AG09309 (cell line): Measurements from ENCODE around the gene FCSK.

Source experiments
- DNase-seq: peaks from one replicate; pipeline ENCODE4 v3.0.0-alpha.2; 2010; ENCODE audit warnings: low read depth
- H3K4me3 ChIP-seq: 2 replicates; pipeline ENCODE4 v1.5.1; 2011; ENCODE audit warnings: mild to moderate bottlenecking, low read depth, low read length, moderate library complexity; ENCODE audit not compliant: control insufficient read depth
- TF ChIP-seq, protein P1 (sequence below): IDR thresholded peaks from 2 replicates; pipeline ENCODE4 v1.5.1; 2011; ENCODE audit warnings: mild to moderate bottlenecking, low read depth, low read length, inconsistent platforms; ENCODE audit not compliant: insufficient read depth, control insufficient read depth; ENCODE audit errors: missing control alignments

The FCSK gene

GRCh38 chr16:70438585-70438968 lies 15.8 kb upstream of the FCSK start:
- DNase-seq = no peak
- H3K4me3 ChIP-seq = peak overlapping the region; percentile 95
- TF ChIP-seq, protein P1, sequence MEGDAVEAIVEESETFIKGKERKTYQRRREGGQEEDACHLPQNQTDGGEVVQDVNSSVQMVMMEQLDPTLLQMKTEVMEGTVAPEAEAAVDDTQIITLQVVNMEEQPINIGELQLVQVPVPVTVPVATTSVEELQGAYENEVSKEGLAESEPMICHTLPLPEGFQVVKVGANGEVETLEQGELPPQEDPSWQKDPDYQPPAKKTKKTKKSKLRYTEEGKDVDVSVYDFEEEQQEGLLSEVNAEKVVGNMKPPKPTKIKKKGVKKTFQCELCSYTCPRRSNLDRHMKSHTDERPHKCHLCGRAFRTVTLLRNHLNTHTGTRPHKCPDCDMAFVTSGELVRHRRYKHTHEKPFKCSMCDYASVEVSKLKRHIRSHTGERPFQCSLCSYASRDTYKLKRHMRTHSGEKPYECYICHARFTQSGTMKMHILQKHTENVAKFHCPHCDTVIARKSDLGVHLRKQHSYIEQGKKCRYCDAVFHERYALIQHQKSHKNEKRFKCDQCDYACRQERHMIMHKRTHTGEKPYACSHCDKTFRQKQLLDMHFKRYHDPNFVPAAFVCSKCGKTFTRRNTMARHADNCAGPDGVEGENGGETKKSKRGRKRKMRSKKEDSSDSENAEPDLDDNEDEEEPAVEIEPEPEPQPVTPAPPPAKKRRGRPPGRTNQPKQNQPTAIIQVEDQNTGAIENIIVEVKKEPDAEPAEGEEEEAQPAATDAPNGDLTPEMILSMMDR = no peak

- TF ChIP-seq, protein P1 = peak; percentile 3
- peak within 1 kb of the TSS; percentile 95 for H3K4me3 ChIP-seq
- peak; percentile 71 for DNase-seq
These were observed 15.2 kb upstream of the FCSK start, which contains the start of gene ST3GAL2 for GRCh38 chr16:70438969-70439862. ST3GAL2 (minus strand) TSS chr16:70439100; CDS start chr16:70398530, 40,570 bp downstream.

DNA sequence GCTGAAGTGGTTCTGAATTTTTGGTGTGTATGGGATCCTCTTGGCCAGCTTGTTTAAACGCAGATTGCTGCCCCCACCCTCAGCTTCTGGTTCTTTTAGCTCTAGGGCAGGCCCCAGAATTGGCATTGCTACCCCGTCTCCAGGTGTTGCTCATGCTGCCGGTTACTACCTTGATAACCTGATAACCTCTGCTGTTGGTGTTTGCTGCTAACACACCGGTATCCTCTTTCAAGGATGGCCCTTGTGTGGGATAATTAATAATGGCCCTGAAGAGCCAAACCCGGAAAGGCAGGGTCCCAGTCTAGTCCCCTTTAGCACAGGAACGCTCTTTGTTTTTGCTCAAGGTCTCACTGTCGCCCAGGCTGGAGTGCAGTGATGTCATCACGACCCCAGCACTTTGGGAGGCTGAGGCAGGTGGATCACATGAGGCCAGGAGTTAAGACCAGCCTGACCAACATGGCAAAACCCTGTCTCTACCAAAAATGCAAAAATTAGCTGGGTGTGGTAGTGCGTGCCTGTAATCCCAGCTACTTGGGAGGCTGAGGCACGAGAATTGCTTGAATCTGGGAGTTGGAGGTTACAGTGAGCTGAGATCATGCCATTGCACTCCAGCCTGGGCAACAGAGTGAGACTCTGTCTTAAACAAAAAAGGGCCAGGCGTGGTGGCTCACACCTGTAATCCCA lies 14.2 kb upstream of the FCSK start:
- no peak for DNase-seq
- TF ChIP-seq, protein P1 = no peak

GRCh38 chr16:70441406-70441990 lies 12.9 kb upstream of the FCSK start:
- TF ChIP-seq, protein P1 = no peak
- DNase-seq = no peak
- H3K4me3 ChIP-seq = no peak overlapping the region

More for the DNA sequence above, 14.2 kb upstream of the FCSK start:
- no peak overlapping the region for H3K4me3 ChIP-seq

DNA sequence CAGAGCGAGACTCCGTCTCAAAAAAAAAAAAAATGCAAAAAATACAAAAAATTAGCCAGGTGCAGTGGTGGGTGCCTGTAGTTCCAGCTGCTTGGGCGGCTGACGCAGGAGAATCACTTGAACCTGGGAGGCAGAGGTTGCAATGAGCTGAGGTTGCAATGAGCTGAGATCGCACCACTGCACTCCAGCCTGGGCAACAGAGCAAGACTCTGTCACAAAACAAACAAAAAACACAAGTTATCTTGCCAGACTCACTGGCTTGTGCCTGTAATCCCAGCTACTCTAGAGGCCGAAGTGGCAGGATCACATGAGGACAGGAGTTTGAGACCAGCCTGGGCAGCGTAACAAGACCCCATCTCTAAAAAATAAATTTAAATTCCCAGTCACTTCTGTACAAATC lies 12.1 kb upstream of the FCSK start:
- DNase-seq = no peak
- H3K4me3 ChIP-seq = no peak overlapping the region
- TF ChIP-seq, protein P1 = no peak

- TF ChIP-seq, protein P1 = no peak
- H3K4me3 ChIP-seq = no peak overlapping the region
- DNase-seq = no peak
These were observed 9.9 kb upstream of the FCSK start for GRCh38 chr16:70444249-70445063.
